Brain pericyte (primary cell): ENCODE data around the gene CLNS1A.
"Not testable (repeated sequence)": the region's sequence is repeated elsewhere in the genome, so short reads cannot be mapped to it uniquely, and the experiment has no call there.

Experiments used
- DNase-seq: peaks from one replicate; pipeline ENCODE4 v3.0.0-alpha.2; 2012; ENCODE audit warnings: low read depth, low spot score

The CLNS1A gene

DNA sequence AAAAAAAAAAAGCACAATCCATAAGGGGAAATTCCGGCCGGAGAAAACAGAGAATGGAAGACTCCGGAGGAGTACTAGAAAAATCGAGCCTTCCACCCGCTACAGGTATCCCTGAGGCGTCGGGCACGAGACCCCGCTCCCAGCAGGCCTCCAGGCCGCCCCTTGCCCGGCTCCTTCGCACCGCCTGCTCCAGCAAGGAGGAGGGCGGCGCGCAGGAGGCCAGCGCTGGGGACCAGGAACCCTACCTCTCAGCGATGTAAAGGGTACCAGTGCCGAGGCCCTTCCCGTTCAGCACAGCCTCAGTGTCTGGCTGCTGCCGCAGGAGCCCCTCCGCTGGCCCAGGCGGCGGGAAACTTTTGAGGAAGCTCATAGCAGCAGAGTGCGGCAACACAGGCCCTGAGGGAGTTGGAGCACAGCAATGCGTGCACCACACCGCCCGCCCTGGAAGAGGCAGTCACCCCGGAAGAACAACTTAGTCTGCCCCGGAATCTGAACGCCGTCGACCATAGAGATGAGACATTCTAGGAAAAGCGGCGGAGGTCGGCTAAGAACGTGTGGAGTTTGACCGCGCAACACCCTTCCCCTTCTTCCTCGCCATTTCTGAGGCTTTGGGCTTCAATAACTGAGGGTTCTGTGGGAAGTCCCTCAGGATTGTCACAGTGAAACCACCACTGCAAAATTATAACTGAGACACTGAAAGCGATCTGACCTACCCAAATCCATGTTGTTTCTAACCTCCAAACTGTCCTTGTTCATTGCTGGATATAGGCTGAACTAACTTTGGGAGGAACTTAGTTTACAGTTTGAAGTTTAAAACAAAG lies at the start of gene CLNS1A:
Gene CLNS1A, minus strand, starts transcription at position 450 of the 821 bp plus-strand sequence. Its CDS starts 80 bp downstream, at position 370.
- DNase-seq = peak; percentile 64

DNA sequence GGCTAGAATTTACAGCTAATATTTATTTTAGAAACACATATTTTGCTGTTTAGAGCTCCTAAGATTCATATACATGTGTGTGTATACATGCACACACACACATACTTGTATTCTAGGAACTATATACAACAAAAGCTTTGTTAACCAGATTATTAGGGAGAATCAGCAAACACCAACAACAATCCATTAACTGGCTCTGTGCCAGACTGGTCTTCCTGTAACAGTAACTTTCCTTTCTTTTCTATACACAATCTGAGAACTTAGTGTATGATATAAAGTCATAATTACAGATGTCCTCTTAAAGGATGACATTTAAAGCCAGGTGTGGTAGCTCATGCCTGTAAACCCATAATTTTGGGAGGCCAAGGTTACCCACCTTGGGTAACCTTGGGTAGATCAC lies 49.5 kb upstream of the CLNS1A start:
- no peak for DNase-seq

DNA sequence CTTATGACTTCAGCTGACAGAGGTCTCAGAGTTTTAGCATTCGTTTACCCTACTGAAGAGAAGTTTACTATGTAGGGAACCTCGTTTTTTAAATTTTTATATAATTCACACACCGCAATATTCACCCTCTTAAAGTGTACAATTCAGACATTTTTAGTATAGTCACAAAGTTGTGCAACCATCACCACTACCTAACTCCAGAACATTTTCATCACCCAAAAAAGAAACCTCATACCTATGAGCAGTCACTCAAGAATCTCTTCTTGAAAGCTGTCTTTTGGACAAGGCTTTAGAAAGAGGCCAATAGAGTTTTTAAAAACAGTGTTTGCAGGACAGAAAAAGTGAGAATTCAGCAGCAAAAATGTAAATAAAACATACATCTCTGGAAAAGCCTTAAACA lies 39.5 kb upstream of the CLNS1A start:
- DNase-seq = no peak

- no peak for DNase-seq
Measured at GRCh38 chr11:77672264-77672663, 34.7 kb upstream of the CLNS1A start.

GRCh38 chr11:77669848-77670511 lies 32.4 kb upstream of the CLNS1A start:
- no peak for DNase-seq

DNA sequence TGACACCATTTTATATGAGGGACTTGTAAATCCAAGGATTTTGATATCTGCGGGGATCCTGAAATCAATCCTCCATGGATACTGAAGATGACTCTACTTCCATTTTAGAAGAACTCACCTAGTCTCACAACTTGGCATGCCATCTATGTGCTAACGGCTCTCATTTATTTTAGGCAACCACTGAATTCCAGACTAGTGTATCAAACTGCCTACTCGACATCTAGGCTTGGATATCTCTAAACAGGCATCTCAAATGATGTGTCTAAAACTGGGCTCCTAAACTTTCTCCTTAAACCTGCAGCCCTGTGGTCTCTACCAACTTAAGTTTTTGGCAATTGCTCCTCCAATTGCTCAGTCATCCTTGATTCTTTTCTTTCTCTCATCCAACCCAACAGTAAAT lies 31.2 kb upstream of the CLNS1A start:
- DNase-seq = no peak

- DNase-seq = no peak
Measured at GRCh38 chr11:77665240-77665965, 27.8 kb upstream of the CLNS1A start.

GRCh38 chr11:77661670-77662069 lies 24.1 kb upstream of the CLNS1A start:
- DNase-seq = no peak

DNA sequence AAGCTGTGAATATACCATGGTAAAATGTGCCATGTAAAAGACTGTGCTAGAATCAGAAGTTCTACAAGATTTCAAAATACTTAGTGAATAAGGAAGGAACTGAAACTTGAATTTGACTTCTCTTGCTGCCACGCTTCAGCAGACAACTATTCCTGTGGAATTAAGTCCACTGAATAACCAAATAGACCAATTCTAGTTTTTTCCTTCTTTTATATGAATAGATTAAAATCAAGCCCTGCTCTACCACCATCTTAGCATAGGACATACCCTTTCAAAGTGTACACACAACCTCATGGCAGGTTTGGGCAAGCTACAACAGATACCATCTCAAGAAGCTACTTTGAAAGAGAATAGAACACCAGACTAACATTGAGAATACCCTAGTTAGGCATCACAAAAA lies 23.4 kb upstream of the CLNS1A start:
- no peak for DNase-seq

GRCh38 chr11:77658213-77659013 lies 20.8 kb upstream of the CLNS1A start:
- no peak for DNase-seq

DNA sequence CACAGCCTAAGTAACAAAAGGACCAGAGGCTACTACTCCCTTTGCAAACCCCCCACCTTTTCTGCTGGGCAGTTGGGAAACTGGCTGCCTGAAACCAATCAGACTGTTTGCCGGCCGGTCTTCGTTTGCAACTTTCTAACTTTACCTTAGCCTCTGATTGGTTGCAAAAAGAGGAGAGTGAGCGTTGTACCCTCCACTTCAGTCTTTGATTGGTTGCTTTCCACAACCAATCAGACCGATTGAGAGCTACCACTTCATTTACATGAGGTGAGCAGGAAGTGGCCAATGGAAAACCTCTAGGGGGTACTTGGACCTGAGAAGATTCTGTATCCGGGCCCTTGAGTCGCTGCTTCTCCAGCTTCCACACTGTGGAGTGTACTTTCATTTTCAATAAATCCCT lies 18.8 kb upstream of the CLNS1A start:
- no peak for DNase-seq

DNA sequence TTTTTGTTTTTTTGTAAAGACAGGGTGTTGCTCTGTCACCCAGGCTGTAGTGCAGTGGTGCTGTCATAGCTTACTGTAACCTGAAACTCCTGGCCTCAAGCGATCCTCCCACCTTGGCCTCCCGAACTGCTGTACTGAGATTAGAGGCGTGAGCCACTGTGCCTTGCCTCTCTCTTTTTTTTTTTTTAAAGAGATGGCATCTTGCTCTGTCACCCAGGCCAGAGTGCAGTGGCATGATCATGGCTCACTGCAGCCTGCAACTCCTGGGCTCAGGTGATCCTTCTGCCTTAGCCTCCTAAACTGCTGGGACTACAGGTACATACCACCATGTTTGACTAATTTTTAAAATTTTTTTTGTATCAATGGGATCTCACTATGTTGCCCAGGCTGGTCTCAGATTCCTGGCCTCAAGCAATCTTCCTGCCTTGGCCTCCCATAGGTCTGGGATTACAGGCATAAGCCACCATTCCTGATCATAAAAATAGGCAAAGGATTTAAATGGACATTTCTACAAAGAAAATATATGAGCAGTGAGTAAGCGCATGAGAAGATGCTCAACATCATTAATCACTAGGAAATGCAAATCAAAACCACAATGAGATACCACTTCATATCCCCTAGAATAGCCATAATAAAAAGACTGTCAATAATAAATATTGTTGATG lies 17.3 kb upstream of the CLNS1A start:
- no peak for DNase-seq

DNA sequence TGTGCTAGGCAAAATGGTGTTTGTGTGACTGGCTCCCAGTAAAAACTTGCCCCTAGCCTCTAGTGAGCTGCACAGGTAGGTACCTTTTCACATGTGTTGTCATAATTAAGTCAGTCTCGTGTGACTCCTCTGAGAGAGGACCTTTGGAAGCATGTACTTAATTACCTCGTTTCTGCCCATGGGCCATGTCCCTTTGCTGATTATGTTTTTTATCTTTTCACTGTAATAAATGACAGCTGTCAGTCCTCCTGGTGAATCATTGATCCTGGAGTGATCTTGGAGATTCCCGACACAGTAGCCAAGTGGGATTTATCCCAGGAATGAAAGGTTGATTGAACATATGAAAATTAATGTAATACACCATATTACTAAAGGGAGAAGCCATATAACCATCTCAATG lies 12.5 kb upstream of the CLNS1A start:
- no peak for DNase-seq

- DNase-seq = no peak
Measured at GRCh38 chr11:77647654-77648305, 10.2 kb upstream of the CLNS1A start.

DNA sequence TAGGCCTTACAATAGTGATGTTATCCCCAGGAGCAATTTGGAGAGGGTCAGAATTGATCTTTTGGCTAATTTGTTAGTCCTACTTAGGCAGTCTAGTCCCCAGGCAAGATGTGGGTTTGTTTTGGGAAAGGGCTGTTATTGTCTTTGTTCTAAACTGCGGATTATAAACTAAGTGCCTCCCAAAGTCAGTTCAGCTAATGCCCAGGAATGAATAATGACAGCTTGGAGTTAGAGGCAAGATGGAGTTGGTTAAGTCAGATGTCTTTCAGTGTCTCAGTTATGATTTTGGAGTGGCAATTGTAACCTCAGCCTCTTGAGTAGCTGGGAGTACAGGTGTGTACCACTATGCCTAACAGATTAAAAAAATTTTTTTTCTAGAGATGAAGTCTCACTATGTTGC lies 7.3 kb upstream of the CLNS1A start:
- DNase-seq = no peak

- DNase-seq = no peak
Measured at GRCh38 chr11:77642228-77642627, 4.6 kb upstream of the CLNS1A start.

- DNase-seq = no peak
Measured at GRCh38 chr11:77636731-77637344, 756 bp downstream of the CLNS1A start.

DNA sequence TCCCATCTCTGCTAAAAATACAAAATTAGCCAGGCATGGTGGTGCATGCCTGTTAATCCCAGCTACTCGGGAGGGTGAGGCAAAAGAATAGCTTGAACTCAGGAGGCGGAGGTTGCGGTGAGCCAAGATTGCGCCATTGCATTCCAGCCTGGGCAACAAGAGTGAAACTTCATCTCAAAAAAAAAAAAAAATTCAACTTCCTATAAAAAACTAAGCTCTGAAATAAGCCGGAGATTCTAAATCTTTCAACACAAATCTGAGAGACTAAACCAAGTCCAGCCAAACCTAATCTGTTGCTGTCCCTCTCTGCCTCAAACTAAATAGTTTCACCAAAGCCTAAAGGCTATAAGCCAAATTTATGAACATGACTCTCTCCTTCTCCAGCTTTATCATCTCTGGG lies 3.7 kb downstream of the CLNS1A start:
- not testable (repeated sequence) for DNase-seq

DNA sequence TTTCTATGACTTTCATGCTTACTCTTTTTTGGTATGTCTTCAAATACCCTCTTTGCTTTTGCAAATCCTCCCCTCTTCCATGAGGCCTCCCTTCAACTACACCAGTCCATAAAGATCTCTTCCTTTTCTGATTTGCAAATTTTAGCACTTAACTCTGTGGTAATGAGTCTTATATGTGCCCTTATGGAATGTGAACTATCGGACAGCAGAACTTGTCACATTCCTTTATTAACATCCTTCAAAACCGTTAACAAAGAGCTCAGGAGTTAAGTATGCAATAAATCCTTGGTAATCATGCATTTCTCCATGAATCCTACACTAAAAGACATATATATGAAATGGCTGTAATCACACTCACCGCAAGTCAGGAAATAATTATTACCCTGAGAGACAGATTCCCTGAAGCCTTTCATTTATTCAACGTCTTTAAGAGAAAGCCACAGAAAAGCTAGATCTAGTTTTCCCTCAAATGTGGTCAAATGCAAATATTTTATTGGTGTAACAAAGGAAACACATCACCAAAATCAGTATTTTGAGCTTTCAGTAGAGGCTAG lies 7.4 kb downstream of the CLNS1A start:
- DNase-seq = no peak
